ENCODE data around the gene SPAG8. TPM values are rescaled to one million over a fixed set of nuclear protein-coding genes. Genes with fewer than 3 reads are reported as not detected.
A peak's percentile ranks its signal among the peaks of the same experiment; 100 is the strongest.

Gene SPAG8
- total RNA-seq, 4 donors from 2014 or later, result 0.81 to 2.1 (median 1.4) TPM

- H3K27ac ChIP-seq, result peak overlapping the region; percentile 45 to 78 (median 66)
- 0 to 2% methylated on average over 4 of the region's 4 CpGs for WGBS, 2 donors (ENCODE audit: low coverage in 1 of 2)
Measured at GRCh38 chr9:35771075-35771433, 41.0 kb downstream of the SPAG8 start.

GRCh38 chr9:35769763-35770162, 42.3 kb downstream of the SPAG8 start:
- H3K4me1 ChIP-seq, result peaks cover 7 to 26% (median 22%) of the 10 kb centered on the region in 3 donors
- H3K36me3 ChIP-seq, result no peaks in the 10 kb centered on the region
- TF ChIP-seq, protein P1, sequence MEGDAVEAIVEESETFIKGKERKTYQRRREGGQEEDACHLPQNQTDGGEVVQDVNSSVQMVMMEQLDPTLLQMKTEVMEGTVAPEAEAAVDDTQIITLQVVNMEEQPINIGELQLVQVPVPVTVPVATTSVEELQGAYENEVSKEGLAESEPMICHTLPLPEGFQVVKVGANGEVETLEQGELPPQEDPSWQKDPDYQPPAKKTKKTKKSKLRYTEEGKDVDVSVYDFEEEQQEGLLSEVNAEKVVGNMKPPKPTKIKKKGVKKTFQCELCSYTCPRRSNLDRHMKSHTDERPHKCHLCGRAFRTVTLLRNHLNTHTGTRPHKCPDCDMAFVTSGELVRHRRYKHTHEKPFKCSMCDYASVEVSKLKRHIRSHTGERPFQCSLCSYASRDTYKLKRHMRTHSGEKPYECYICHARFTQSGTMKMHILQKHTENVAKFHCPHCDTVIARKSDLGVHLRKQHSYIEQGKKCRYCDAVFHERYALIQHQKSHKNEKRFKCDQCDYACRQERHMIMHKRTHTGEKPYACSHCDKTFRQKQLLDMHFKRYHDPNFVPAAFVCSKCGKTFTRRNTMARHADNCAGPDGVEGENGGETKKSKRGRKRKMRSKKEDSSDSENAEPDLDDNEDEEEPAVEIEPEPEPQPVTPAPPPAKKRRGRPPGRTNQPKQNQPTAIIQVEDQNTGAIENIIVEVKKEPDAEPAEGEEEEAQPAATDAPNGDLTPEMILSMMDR (IDR thresholded peaks at IDR 0.05), result no peak
- TF ChIP-seq EP300 (IDR thresholded peaks at IDR 0.05) (no peak), POLR2A (IDR thresholded peaks at IDR 0.05) (no peak), POLR2AphosphoS5 (IDR thresholded peaks at IDR 0.05) (no peak)
- no peak for ATAC-seq
- H3K27me3 ChIP-seq, result no peaks in the 10 kb centered on the region
- H3K27ac ChIP-seq, result no peak overlapping the region
- H3K4me3 ChIP-seq, result no peak overlapping the region
- WGBS, 2 donors (ENCODE audit: low coverage in 1 of 2), result 89 to 100% methylated on average over 1 of the region's 1 CpG
- H3K9me3 ChIP-seq, result no peaks in the 10 kb centered on the region

More at GRCh38 chr9:35771075-35771433, 41.0 kb downstream of the SPAG8 start:
- H3K36me3 ChIP-seq, result no peaks in the 10 kb centered on the region
- no peak overlapping the region for H3K4me3 ChIP-seq
- peaks cover 7 to 26% (median 22%) of the 10 kb centered on the region in 3 donors for H3K4me1 ChIP-seq
- H3K9me3 ChIP-seq, result no peaks in the 10 kb centered on the region
- H3K27me3 ChIP-seq, result no peaks in the 10 kb centered on the region
- TF ChIP-seq POLR2AphosphoS5 (IDR thresholded peaks at IDR 0.05), result peak; percentile 26
- no peak for TF ChIP-seq POLR2A (IDR thresholded peaks at IDR 0.05)
- no peak for TF ChIP-seq EP300 (IDR thresholded peaks at IDR 0.05)
- ATAC-seq, result peak; percentile 81

DNA sequence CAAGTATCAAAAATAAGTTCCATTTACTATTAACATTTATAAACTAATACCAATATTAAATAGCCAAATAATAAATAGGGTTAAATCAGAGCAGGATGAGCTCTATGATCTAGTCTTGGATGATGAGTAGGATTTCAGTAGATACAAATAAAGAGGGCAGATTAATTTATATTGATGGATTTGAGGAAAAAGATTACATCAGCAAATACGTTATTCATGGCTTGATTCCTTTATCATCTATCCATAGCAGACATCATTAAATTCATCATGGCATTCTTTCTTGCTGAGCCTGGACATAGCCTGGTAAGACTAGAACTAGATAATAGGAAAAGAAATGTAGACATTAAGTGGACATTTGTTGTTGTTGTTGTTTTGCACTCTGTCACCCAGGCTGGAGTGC, 44.6 kb downstream of the SPAG8 start:
- Histone ChIP-seq H3K36me3 (no peaks in the 10 kb centered on the region), H3K27ac (no peak overlapping the region), H3K9me3 (no peaks in the 10 kb centered on the region), H3K4me1 (peaks cover 7 to 26% (median 22%) of the 10 kb centered on the region in 3 donors), H3K27me3 (no peaks in the 10 kb centered on the region), H3K4me3 (no peak overlapping the region)
- WGBS, 2 donors (ENCODE audit: low coverage in 1 of 2), result 88 to 95% methylated on average over 1 of the region's 1 CpG
- TF ChIP-seq POLR2AphosphoS5 (IDR thresholded peaks at IDR 0.05) (no peak), POLR2A (IDR thresholded peaks at IDR 0.05) (no peak), EP300 (IDR thresholded peaks at IDR 0.05) (no peak)
- TF ChIP-seq, protein P1 (IDR thresholded peaks at IDR 0.05), result no peak
- ATAC-seq, result no peak

DNA sequence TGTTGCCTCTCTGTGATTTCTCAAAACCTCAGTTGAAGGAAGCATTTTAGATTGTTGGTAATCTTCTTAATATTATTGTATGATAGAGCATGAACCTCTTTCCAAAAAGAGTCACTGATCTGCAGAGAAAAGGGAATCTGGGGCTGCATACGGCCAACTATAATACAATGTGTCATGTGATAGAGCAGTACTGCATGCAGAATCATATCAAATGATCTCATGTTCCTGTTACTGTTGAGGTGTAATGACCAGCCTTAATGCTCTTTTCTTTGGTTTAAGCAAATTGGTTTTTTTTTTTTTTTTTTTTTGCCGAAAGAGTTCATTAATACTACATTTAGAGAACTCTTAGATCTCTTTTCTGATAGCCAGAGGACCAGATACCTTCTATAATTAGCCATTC, 45.1 kb downstream of the SPAG8 start:
- WGBS, 2 donors (ENCODE audit: low coverage in 1 of 2), result 61 to 66% methylated on average over 2 of the region's 2 CpGs
- Histone ChIP-seq H3K9me3 (no peaks in the 10 kb centered on the region), H3K4me1 (peaks cover 7 to 23% (median 21%) of the 10 kb centered on the region in 3 donors), H3K36me3 (no peaks in the 10 kb centered on the region), H3K4me3 (no peak overlapping the region), H3K27me3 (no peaks in the 10 kb centered on the region), H3K27ac (no peak overlapping the region)
- no peak for TF ChIP-seq POLR2A (IDR thresholded peaks at IDR 0.05)
- TF ChIP-seq POLR2AphosphoS5 (IDR thresholded peaks at IDR 0.05), result no peak
- no peak for TF ChIP-seq EP300 (IDR thresholded peaks at IDR 0.05)
- TF ChIP-seq, protein P1 (IDR thresholded peaks at IDR 0.05), result no peak
- no peak for ATAC-seq

DNA sequence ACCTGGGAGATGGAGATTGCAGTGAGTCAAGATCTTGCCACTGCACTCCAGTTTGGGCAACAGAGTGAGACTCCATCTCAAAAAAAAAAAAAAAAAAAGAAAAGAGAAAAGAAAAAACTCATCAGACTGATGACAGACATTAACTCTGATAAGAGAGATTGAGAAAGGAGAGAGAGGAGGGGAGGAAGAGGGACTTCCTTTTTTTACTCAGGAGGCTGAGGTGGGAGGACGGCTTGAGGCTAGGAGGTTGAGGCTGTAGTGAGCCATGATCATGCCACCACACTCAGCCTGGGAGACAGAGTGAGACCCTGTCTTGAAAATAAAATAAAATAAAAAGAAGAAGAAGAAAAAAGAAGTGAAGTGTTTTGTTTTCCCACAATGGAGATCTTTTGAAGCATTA, 48.3 kb downstream of the SPAG8 start:
- H3K27me3 ChIP-seq, result no peaks in the 10 kb centered on the region
- H3K9me3 ChIP-seq, result no peaks in the 10 kb centered on the region
- ATAC-seq, result no peak
- TF ChIP-seq, protein P1 (IDR thresholded peaks at IDR 0.05), result no peak
- no peak for TF ChIP-seq EP300 (IDR thresholded peaks at IDR 0.05)
- TF ChIP-seq POLR2AphosphoS5 (IDR thresholded peaks at IDR 0.05), result no peak
- TF ChIP-seq POLR2A (IDR thresholded peaks at IDR 0.05), result no peak
- H3K4me1 ChIP-seq, result peaks cover 0 to 8% (median 0%) of the 10 kb centered on the region in 3 donors
- no peak overlapping the region for H3K27ac ChIP-seq
- no peak overlapping the region for H3K4me3 ChIP-seq
- no peaks in the 10 kb centered on the region for H3K36me3 ChIP-seq
- 100% methylated on average over 1 of the region's 1 CpG for WGBS, 2 donors (ENCODE audit: low coverage in 1 of 2)
